Esophagus squamous epithelium (tissue), 5 donors: ENCODE data around the gene ARRB1. TPM values are rescaled to one million over a fixed set of nuclear protein-coding genes. Genes with fewer than 3 reads are reported as not detected.

Experiments used
- DNase-seq: peaks from one replicate; lab custom pipeline; 2025; lab: John Stamatoyannopoulos, UW
- H3K27ac ChIP-seq, 4 donors: fragments of 200-600 bp; sonication (generic); one replicate each; pipeline ENCODE4 v1.5.1; 2016 to 2019; ENCODE audit warnings: mild to moderate bottlenecking in 1 of 4
- H3K27me3 ChIP-seq, 4 donors: fragments of 200-600 bp; sonication (generic); 1 replicate in 3 of 4; 2 replicates in 1 of 4; pipeline versions ENCODE4 v1.5.1 to v1.6.0; 2017 to 2021; ENCODE audit warnings: antibody characterized with exemption in 1 of 4
- H3K36me3 ChIP-seq, 3 donors: fragments of 200-600 bp; sonication (generic); one replicate each; pipeline ENCODE4 v1.5.1; 2016 to 2019
- H3K4me1 ChIP-seq, 3 donors: fragments of 200-600 bp; sonication (generic); one replicate each; pipeline ENCODE4 v1.5.1; 2017 to 2019
- H3K4me3 ChIP-seq, 4 donors: fragments of 200-600 bp; sonication (generic); 1 replicate in 3 of 4; 2 replicates in 1 of 4; pipeline ENCODE4 v1.5.1; 2016 to 2019; ENCODE audit warnings: mild to moderate bottlenecking in 2 of 4, moderate library complexity in 1 of 4
- H3K9me3 ChIP-seq, 3 donors: fragments of 200-600 bp; sonication (generic); one replicate each; pipeline ENCODE4 v1.5.1; 2016 to 2019
- POLR2A ChIP-seq, 4 donors: fragments of 450-650 bp; IDR thresholded peaks; one replicate each; pipeline ENCODE4 v1.6.1; 2017; ENCODE audit warnings: antibody characterized with exemption in 4 of 4, mild to moderate bottlenecking in 4 of 4, moderate library complexity in 3 of 4
- WGBS, 2 donors: methylation state at CpG; one replicate each; pipeline ENCODE4 v1.1.5; 2018; 5-methylcytosine and 5-hydroxymethylcytosine counted together
- intact Hi-C: fragments of 100-400 bp; cut with DNase I; formaldehyde crosslinking; loops from one replicate; pipeline ENCODE4 v1.15.0; 2022
- total RNA-seq, 4 donors: library from RNA; depleted of rRNA; stranded (reverse); fragments of >200 nt; gene quantifications; one replicate each; pipeline ENCODE4 v1.1.0, GENCODE V29; 2016
- TF ChIP-seq, protein P1 (sequence below), 6 experiments: fragments of 450-650 bp in 4 of 6; fragments of 200-600 bp in 2 of 6; sonication (generic) in 2 of 6; IDR thresholded peaks; one replicate each; pipeline ENCODE4 v1.5.1; 2016 to 2019; ENCODE audit warnings: antibody characterized with exemption in 6 of 6, mild to moderate bottlenecking in 4 of 6, moderate library complexity in 4 of 6
- donor health status: DM: yes; HTN: yes; CAD: no.

The ARRB1 gene
- total RNA-seq, 4 donors from 2014 or later: 9.6 to 24.8 (median 17.8) TPM

- Histone ChIP-seq H3K36me3 (no peaks in the 10 kb centered on the region), H3K4me1 (peaks cover 0 to 43% (median 21%) of the 10 kb centered on the region in 3 donors), H3K9me3 (no peaks in the 10 kb centered on the region), H3K27me3 (no peaks in the 10 kb centered on the region), H3K4me3 (no peak overlapping the region), H3K27ac (peak overlapping the region in 3 of 4 donors; percentile 55 to 66 (median 61))
- TF ChIP-seq, protein P1, sequence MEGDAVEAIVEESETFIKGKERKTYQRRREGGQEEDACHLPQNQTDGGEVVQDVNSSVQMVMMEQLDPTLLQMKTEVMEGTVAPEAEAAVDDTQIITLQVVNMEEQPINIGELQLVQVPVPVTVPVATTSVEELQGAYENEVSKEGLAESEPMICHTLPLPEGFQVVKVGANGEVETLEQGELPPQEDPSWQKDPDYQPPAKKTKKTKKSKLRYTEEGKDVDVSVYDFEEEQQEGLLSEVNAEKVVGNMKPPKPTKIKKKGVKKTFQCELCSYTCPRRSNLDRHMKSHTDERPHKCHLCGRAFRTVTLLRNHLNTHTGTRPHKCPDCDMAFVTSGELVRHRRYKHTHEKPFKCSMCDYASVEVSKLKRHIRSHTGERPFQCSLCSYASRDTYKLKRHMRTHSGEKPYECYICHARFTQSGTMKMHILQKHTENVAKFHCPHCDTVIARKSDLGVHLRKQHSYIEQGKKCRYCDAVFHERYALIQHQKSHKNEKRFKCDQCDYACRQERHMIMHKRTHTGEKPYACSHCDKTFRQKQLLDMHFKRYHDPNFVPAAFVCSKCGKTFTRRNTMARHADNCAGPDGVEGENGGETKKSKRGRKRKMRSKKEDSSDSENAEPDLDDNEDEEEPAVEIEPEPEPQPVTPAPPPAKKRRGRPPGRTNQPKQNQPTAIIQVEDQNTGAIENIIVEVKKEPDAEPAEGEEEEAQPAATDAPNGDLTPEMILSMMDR (IDR thresholded peaks at IDR 0.05): no peak
- no peak for TF ChIP-seq POLR2A (IDR thresholded peaks at IDR 0.05)
- intact Hi-C loops: no loop called here
- no peak for DNase-seq
- WGBS, 2 donors: 82 to 92% methylated on average over 3 to 4 of the region's 4 CpGs
Observed at GRCh38 chr11:75302371-75302770, 49.1 kb downstream of the ARRB1 start.

- Histone ChIP-seq H3K4me1 (peaks cover 0 to 37% (median 16%) of the 10 kb centered on the region in 3 donors), H3K27me3 (no peaks in the 10 kb centered on the region), H3K36me3 (no peaks in the 10 kb centered on the region), H3K27ac (peak overlapping the region in 3 of 4 donors; percentile 55 to 66 (median 61)), H3K4me3 (no peak overlapping the region), H3K9me3 (no peaks in the 10 kb centered on the region)
- TF ChIP-seq POLR2A (IDR thresholded peaks at IDR 0.05): no peak
- TF ChIP-seq, protein P1 (IDR thresholded peaks at IDR 0.05): no peak
- intact Hi-C loops: no loop called here
- WGBS, 2 donors: 79 to 86% methylated on average over 6 to 11 of the region's 16 CpGs
- no peak for DNase-seq
Observed at GRCh38 chr11:75301601-75302345, 49.7 kb downstream of the ARRB1 start.

GRCh38 chr11:75301131-75301530 is 50.3 kb downstream of the ARRB1 start:
- Histone ChIP-seq H3K27ac (peak overlapping the region in 3 of 4 donors; percentile 55 to 66 (median 61)), H3K27me3 (no peaks in the 10 kb centered on the region), H3K36me3 (no peaks in the 10 kb centered on the region), H3K9me3 (no peaks in the 10 kb centered on the region), H3K4me3 (no peak overlapping the region), H3K4me1 (peaks cover 0 to 31% (median 15%) of the 10 kb centered on the region in 3 donors)
- 74 to 75% methylated on average over 5 of the region's 5 CpGs for WGBS, 2 donors
- intact Hi-C loops: no loop called here
- no peak for DNase-seq
- TF ChIP-seq POLR2A (IDR thresholded peaks at IDR 0.05): no peak
- TF ChIP-seq, protein P1 (IDR thresholded peaks at IDR 0.05): no peak

DNA sequence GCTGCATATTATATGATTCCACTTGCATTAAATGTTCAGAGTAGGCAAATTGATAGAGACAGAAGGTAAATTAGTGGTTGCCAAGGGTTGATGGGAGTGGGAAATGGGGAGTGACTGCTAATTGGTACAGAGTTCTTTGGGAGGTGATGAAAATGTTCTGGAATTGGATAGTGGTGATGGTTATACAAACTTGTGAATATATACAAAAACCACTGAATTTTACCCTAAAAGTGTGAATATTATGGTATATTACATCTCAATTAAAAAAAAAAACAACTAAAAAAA is 52.5 kb downstream of the ARRB1 start:
- intact Hi-C loops: no loop called here
- Histone ChIP-seq H3K4me1 (peaks cover 0 to 20% (median 12%) of the 10 kb centered on the region in 3 donors), H3K27ac (no peak overlapping the region), H3K36me3 (no peaks in the 10 kb centered on the region), H3K27me3 (no peaks in the 10 kb centered on the region), H3K9me3 (no peaks in the 10 kb centered on the region), H3K4me3 (no peak overlapping the region)
- TF ChIP-seq, protein P1 (IDR thresholded peaks at IDR 0.05): no peak
- no peak for TF ChIP-seq POLR2A (IDR thresholded peaks at IDR 0.05)
- DNase-seq: no peak

- Histone ChIP-seq H3K27me3 (no peaks in the 10 kb centered on the region), H3K4me3 (no peak overlapping the region), H3K36me3 (no peaks in the 10 kb centered on the region), H3K9me3 (no peaks in the 10 kb centered on the region), H3K4me1 (peaks cover 0 to 25% (median 15%) of the 10 kb centered on the region in 3 donors), H3K27ac (no peak overlapping the region)
- 86 to 90% methylated on average over 4 of the region's 4 CpGs for WGBS, 2 donors
- no peak for DNase-seq
- intact Hi-C loops: no loop called here
- TF ChIP-seq, protein P1 (IDR thresholded peaks at IDR 0.05): no peak
- no peak for TF ChIP-seq POLR2A (IDR thresholded peaks at IDR 0.05)
Observed at GRCh38 chr11:75298191-75298975, 53.1 kb downstream of the ARRB1 start.
